LNCaP clone FGC (cell line): ENCODE measurements around the gene PMS2.
"Not testable (repeated sequence)": the region's sequence is repeated elsewhere in the genome, so short reads cannot be mapped to it uniquely, and the experiment has no call there.

Experiments
- DNase-seq: peaks from one replicate; pipeline ENCODE4 v3.0.0-alpha.2; 2011; ENCODE audit warnings: low read depth
- H3K4me3 ChIP-seq: 2 replicates; pipeline ENCODE4 v1.5.1; 2011; ENCODE audit warnings: mild to moderate bottlenecking, low read depth, low read length, control low read depth
- TF ChIP-seq, protein P1 (sequence below): IDR thresholded peaks from 2 replicates; pipeline ENCODE4 v1.5.1; 2012; ENCODE audit warnings: mild to moderate bottlenecking; ENCODE audit not compliant: control insufficient read depth, insufficient read depth; ENCODE audit errors: extremely low read depth

PMS2 gene

GRCh38 chr7:6008668-6009611 lies at the start of gene PMS2, which contains the start of gene AIMP2:
Gene PMS2, minus strand, starts transcription at chr7:6009049. Its CDS starts 30 bp downstream, at chr7:6009019.
Gene AIMP2, plus strand, starts transcription at chr7:6009272. Its CDS starts 92 bp downstream, at chr7:6009364.
- DNase-seq = peak; percentile 98
- TF ChIP-seq, protein P1, sequence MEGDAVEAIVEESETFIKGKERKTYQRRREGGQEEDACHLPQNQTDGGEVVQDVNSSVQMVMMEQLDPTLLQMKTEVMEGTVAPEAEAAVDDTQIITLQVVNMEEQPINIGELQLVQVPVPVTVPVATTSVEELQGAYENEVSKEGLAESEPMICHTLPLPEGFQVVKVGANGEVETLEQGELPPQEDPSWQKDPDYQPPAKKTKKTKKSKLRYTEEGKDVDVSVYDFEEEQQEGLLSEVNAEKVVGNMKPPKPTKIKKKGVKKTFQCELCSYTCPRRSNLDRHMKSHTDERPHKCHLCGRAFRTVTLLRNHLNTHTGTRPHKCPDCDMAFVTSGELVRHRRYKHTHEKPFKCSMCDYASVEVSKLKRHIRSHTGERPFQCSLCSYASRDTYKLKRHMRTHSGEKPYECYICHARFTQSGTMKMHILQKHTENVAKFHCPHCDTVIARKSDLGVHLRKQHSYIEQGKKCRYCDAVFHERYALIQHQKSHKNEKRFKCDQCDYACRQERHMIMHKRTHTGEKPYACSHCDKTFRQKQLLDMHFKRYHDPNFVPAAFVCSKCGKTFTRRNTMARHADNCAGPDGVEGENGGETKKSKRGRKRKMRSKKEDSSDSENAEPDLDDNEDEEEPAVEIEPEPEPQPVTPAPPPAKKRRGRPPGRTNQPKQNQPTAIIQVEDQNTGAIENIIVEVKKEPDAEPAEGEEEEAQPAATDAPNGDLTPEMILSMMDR = no peak
- peak within 1 kb of the TSS; percentile 93 for H3K4me3 ChIP-seq

- DNase-seq = no peak
- peak overlapping the region; percentile 84 for H3K4me3 ChIP-seq
- TF ChIP-seq, protein P1 = no peak
These were observed 48.7 kb upstream of the PMS2 start for GRCh38 chr7:6057316-6058129.

DNA sequence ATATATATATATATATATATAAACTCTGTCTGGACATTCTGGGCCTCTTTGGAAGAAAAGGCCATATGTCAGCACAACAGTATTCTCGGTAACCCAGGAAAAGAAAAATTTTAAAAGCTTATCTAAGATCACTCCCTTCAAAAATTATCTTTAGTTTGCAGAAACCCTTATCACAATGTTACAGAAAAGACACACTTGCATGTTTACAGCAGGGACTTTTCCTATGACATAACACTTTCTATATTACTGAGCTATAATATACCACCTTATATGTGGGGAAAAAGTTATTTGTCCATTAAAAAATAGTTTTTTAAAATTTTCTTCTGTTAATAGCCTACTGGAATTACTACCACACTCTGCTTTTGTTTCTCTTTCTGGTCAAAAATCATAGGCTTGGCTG lies 47.8 kb upstream of the PMS2 start:
- TF ChIP-seq, protein P1 = no peak
- no peak for DNase-seq
- H3K4me3 ChIP-seq = no peak overlapping the region; the same call in 1 of the 2 replicates

- H3K4me3 ChIP-seq, DNase-seq: not testable (repeated sequence)
These were observed 42.3 kb upstream of the PMS2 start for GRCh38 chr7:6051185-6051584.

- TF ChIP-seq, protein P1 = no peak
- no peak overlapping the region for H3K4me3 ChIP-seq
- DNase-seq = no peak
These were observed 40.9 kb upstream of the PMS2 start for GRCh38 chr7:6049780-6050179.

GRCh38 chr7:6035686-6036085 lies 26.8 kb upstream of the PMS2 start:
- TF ChIP-seq, protein P1 = no peak
- H3K4me3 ChIP-seq = no peak overlapping the region
- no peak for DNase-seq

DNA sequence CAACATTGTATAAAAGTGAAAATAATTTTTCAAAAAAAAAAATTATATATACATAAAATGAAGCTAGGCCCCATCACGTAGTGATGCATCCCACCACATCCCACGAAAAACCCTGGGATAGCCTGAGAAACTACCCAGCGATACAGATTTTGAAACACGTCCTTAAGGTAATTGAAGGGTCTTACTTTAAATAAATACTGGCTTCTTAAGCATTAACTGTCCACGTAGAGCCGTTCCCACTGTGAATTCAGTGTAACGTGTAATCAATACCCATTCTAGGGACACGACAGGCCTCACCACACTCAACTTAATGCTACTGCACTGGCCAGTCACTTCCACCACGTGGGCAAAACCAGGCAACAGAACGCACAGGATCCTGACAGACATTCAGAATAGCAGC lies 26.3 kb upstream of the PMS2 start:
- DNase-seq = no peak
- TF ChIP-seq, protein P1 = no peak
- no peak overlapping the region for H3K4me3 ChIP-seq
